NCI-H146 treated with DMSO at 0.1 percent for 48 hours (cell line): Measurements from ENCODE around the gene KLHL42.
"Not testable (repeated sequence)": the region's sequence is repeated elsewhere in the genome, so short reads cannot be mapped to it uniquely, and the experiment has no call there.

Experiments used
- DNase-seq: peaks from one replicate; lab custom pipeline; 2025; ENCODE audit not compliant: unreplicated experiment; lab: John Stamatoyannopoulos, UW

KLHL42 gene

DNA sequence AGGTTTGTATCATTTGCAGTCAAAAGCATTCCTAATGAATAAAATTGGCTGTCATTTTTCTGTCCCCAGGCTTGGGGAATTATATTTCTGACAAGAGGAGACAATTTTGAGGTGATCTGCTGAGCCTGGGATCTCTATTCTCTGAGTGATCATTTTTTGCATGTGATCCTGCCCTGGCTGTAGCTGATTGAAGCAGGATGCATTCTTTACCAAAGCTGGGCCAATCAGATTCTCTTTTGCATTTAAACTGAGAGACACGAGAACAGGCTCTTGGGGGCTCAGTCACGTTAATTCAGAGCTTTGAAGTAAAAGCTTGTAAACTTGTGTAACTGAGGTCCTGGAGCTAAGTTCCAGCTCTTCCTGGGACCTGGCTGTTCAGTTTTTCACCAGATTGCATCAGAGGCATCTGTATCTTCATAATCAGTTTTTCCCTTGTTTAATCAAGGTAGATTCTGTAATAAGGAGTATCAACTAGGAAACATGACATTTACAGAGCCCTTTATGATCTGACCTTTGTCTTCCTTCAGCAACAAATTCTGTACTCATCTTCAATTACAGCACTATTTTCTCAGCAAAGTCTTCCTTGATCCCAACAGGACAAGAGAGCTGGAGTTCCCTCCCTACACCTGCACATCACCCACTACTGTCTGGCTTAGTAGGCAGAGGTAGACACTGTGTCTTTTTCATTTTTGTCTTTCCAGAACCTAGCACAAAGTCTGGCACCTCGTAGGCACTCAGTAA lies 35.0 kb downstream of the KLHL42 start:
- DNase-seq, result no peak

DNA sequence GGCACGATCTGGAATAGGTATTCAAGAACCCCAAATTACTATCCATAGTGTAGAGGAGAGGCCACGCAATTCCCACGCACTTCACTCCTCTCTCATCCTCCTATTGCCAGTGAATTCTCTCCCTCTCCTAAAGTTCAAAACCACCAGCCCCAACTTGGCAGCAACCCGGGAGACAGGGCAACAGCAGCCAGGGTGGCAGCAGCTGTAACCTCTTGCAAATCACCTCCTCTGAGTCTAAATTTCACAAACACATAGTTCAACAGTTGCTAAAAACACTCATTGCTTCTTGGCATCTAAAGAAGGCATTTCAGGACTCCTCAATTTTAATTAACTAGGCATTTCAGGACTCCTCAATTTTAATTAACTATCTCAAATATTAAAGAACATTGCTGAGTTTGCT lies 37.7 kb downstream of the KLHL42 start:
- DNase-seq, result no peak

DNA sequence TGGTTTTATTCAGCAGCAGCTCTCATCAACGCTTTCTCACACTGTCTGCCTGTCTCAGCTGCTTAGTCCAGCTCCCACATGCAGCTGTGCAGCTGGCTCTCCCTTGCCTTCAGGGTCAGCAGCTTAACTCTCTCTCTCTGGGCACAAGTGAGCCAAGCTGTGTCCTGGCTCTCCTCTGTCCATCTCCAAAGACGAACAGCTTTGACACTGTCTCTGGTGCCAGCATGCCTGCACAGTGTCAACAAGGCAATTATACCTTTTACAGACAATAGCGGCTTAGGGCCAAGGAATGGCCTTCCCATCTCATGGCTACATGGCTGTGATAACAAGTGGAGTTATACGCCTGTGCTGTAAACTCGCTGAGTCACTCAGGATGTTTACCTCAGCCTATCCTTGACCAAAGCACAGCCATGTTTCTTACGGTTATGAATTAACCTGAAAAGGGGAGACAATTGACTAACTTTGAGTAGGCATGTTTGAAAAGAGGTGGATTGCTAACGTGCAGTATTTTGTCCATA lies 38.4 kb downstream of the KLHL42 start:
- peak; percentile 87 for DNase-seq

DNA sequence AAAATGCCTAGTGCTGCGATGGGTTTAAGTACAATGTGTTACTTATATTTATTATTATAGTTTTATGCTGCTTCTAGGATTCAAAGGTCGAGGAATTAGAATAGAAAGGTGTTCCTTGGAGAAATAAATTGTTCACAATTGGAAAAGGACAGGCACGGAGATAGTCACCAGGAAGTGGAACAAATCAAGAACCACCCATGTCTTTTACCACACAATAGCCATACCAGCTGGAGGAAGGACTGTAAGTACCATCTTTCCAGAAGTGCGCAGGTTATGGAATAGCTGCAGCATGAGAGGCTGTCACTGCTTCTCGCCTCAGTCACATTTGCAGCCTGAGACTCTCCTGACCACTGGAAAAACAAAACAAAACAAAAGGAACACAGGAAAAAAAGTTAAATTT lies 40.5 kb downstream of the KLHL42 start:
- no peak for DNase-seq

DNA sequence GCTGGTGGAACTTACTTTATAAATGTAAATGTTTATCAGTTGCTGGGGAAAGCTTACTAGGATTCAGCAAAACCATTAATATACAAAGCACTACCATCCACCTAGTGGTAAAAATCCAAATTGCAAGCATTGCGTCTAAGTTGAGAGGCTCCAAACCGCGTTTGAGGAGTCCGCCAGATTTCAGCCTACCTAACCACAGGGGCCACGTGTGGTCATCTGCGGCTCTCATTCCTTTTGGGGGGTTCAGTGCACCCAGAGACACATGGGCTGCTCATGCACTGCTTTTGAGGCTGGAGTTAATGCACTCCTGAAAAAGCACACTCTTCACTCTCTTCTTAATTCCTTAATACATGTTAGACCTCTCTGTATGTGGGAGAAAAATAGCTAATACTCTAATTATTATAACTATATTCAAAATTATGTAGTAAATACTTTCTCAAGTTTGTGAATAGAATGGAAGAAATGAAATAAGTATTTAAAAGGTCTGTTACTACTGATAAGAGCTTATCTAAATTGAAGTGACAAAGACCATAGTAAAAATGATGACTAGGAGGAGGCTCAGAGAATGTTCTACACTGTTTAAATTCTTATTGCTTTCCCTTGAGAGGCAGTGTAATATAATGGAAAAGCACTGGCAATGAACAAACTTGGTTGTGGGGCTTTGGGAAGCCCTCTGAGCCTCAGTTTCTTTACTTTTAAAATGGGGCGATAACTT lies 41.4 kb downstream of the KLHL42 start:
- DNase-seq, result peak; percentile 60

DNA sequence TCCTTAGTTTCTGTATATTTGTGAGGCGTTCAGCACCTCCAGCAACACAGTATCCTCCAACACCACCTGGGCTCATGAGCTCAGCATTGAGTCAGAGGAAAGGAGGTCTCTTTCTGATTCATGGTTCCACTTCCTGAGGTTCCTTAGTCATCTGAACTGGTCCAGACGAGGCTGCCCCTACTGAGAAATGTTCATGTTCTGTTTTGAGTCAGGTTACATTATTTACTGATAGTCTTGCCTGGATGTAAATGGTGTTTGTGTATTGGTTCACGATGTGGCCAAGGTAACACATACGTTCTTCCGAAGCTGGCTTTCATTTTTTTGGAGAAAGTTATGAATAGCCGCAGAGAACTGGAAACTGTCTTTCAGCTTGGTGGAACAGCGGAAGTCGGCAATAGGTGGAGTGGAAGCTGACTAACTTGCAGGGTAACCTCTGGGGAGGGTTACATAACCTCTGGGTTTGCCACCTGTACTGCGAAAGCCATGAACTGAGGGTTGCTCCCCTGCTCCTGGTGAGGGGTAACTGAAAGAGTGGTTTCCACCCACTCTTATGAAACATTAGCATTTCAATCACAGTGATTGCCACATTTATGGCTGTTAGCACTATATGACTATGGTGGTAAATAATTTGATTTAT lies 42.2 kb downstream of the KLHL42 start:
- DNase-seq, result no peak

DNA sequence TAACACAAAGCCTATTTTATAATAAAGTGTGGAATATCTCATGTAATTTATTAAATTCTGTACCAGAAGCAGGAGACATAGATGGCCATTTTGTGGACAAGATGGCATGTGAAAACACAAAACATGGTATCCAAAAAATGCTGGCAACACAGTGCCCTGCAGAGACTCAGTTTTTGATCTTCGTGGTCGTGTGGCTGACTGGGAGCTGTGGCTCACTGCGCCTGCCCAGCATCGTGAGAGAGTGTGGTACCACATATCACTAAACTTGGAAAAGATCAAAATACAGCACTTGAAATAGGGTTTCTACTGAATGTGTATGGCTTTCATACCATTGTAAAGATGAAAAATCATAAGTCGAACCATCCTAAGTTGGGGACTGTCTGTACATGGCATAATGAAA lies 43.0 kb downstream of the KLHL42 start:
- DNase-seq, result no peak

DNA sequence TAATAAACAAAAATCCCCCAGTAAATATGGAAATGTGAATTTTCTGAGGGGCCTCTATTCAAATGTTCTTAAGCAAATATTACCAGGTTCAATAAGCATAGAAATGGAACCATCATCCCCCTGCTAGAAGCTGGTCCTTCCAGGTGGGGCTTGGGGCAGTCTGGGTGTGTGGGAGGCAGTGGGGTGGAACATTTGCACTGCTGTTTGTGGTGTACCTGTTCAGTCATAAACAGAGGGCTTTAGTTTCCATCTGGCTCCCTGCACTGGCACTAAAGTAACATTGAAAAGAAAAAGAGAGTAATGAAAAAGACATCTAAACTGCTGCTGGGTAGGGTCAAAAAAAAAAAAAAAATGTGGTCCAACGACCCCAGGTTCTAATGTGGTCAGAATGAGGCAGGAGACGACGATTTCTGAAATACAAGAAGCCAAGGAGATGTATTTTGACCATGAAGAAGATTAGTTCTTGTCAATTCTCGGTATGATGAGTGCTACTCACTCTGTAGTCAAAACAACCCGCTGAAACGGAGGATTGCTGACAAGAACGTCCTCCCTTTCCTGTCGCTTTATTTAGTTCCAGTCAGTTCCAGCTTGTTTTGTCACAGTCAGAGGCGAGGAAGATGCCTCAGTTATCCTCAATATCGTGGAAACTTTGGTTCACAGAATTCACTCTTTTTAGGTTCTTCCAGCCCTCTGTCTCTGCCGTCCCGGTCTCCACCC lies 44.3 kb downstream of the KLHL42 start:
- no peak for DNase-seq

DNA sequence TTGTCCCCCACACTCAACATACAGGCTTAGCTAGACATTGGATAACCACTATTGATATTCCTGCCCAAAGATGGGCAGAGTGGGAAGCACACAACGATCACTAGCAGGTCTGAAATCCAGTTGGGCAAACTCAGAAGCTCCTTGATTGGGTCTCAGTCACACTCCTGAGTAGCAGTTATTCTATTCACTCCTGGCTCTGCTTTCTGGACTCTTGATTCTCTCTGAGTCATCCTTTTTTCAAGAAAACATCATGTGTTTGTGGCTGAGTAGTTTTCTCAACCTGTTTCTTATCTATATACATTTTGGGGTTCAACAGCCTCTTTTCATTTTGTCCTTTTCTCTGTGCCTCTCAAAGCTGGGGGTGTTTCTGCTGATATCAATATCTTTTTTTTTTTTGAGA lies 46.0 kb downstream of the KLHL42 start:
- DNase-seq, result no peak

DNA sequence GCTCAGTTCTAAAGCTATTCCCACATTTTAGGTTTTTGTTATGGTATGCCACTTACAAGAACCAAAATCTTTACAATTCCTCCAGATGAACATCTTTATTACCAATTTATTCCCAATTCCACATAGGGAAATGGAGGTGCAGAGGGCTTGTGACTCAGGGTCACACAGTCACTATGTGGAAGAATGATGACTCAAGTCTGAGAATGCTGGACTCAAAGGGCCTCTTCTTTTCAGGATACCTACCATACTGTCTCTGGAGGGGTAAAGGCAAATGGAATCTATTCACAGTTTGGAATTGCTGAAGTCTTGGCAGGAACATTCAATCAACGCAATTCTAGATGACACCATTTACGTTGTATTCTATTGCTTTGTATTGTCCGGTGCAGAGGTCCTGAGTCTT lies 48.2 kb downstream of the KLHL42 start:
- DNase-seq, result no peak

DNA sequence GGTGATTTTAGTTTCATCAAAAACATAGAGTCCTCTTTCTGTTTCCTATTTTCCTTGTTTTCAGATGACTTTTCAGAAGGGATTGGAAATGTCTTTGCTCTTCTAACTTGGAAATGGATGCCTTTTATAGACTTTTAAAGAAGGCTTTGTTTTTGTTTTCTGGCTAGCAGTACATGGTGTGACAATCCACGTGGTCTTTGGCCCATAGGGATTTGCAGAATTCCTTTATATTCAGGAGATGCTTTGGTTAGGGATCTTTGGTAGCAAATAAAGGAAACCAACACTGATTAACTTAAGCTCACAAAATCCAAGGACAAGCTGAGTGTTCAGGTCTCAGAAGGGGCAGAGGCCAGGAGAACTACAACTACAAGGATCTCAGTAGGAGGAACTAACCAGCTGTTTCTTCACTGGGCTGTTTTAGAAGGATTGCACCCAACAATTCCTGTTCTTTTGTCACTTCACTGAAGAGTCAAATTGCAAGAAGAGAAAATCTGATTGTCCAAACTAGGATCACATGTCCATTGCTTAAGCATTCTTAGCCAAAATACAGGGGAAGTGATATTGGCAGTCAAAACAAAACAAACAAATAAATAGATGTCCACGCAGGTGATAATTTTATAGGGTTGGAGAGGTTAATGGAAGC lies 58.6 kb downstream of the KLHL42 start:
- DNase-seq, result no peak

DNA sequence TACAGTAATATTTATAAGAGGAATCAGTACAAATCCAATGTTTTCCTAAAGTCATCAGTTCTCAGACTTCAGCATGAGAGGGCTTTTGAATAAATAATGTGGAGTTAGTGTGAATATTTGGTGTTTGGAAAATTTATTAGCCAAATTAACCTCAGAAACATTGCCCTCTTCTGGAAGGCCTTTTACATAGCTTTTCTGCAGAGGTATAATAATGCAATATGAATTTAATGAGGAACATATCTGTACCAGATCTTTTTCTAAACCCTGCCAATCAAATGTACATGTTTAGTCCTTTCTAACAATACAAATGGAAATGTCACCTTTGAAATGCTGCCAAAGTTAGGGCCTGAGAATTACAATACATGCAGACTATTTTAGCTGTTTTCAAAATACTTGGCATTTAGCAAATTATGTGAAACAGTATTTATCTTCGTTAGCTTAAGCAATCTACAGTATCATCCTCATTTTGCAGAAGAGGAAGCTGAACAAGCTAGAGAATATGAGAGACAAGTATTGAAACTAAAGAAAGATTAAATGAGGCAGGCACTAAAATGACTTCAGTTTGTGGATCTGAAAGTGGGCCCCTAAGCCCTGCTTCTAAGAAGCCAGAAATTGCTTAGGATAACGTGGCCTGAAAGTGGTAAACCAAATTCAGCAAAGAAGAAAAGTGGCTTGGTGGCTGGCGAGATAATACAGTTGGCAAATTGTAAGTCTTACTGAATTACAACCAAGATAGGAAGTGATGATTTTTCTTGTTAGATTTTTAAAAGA lies 60.4 kb downstream of the KLHL42 start:
- no peak for DNase-seq

DNA sequence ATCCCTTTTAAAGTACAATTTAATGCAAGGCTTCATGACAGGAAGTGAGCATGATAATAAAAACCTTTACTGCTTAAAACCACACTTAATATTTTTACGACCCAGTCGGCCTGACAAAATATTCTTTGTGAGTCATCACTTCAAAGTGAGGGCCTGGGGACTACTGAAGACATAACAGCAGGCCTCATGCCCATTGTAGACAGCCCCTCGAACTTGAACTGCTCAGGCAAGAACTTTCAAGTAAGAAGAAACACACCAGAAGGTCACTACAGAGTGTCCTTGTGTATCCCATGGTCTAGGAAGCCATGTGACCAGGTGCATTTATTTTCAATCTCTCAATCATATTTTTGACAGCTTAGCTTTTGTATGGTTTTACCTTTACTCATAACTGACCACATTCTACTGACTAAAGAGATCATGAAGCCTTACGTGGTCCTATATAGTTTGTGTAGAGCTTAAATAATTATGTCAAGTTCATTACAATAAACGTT lies 61.4 kb downstream of the KLHL42 start:
- no peak for DNase-seq

DNA sequence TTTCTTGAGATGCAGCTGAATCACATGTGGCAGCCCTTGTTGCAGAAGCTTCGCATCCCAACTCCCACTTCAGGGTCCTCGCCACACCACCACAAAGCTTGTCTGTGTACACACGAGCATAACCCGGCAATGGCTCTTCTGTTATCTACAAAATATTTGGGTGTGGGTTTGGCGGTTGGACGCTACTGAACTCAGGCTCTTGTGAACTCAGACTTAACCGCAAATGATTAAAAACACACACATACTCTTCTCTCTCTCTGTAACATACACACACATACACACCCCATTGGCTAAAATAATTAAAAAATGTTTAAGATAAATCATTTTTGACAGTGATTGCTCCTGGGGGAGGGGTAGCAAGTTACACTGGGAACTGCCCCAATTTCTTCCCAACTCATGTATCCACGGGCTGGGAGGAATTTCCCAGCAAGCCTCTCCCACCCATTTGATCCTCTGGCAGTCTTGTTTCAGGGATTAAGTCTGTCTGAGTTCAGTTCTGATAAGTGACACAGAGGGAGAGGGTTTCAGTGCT lies 63.7 kb downstream of the KLHL42 start:
- no peak for DNase-seq

DNA sequence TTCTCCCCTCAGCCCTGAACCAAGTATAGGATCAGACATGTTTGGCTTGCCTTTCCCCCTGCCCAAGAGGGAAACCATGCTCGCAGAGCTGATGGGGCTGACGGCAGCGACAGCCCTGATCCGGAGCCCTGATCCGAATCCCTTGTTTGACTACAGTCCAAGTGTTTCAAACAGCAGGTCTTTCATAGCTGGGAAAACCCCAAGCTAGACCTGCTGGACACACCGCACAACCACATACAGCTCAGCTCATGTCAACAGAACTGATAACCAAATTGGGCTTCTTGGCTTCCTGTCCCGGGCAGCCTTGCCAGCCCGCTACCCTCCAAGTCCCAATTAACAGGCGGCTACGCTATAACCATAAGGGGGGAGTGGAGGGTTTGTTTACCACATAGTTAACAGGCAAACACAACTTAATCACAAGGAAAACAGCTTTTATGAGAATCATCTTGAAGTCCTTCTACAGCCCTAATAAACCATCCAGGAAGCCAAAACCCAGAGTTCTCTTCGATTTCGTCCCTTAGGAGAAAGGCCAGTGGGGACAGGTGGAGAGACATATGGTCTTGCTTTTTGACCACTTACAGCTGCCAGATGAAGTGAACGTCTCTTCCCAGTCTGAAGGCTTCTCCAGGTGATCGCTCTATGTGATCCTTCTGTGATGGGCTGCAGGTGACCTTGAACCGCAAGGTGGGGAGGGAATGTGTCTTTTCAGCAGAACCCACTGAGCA lies 64.5 kb downstream of the KLHL42 start:
- no peak for DNase-seq

DNA sequence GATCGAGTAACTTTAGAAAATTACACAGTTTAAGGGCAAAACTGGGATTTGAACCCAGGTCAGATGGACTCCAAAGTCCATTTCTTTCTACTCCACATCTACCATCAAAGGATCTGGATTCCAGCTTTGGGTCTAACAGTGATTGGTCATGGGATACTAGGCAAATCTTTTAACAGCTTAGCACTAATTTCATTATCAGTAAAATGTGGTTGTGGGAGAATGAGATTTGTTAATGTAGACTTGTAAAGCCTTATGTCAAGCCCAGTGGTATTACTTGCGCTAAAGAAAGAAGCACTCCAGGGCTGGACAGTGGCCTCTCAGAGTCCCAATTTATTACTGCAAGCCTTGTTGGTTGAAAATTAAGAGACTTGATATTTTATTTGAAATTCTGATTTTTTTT lies 65.2 kb downstream of the KLHL42 start:
- no peak for DNase-seq

DNA sequence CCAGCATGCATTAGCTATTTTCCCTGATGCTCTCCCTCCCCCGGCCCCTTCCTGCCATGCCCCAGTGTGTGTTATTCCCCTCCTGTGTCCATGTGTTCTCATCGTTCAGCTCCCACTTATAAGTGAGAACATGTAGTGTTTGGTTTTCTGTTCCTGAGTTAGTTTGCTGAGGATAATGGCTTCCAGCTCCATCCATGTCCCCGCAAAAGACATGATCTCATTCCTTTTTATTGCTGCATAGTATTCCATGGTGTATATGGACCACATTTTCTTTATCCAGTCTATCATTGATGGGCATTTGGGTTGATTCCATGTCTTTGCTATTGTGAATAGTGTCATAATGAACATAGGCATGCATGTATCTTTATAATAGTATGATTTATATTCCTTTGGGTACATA lies 65.7 kb downstream of the KLHL42 start:
- DNase-seq, result not testable (repeated sequence)

DNA sequence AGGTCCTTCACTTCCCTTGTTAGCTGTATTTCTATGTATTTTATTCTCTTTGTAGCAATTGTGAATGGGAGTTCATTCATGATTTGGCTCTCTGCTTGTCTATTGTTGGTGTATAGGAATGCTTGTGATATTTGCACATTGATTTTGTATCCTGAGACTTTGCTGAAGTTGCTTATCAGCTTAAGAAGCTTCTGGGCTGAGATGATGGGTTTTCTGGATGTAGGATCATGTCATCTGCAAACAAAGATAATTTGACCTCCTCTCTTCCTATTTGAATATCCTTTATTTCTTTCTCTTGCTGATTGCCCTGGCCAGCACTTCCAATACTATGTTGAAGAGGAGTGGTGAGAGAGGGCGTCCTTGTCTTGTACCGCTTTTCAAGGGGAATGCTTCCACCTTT lies 67.3 kb downstream of the KLHL42 start:
- DNase-seq, result not testable (repeated sequence)

DNA sequence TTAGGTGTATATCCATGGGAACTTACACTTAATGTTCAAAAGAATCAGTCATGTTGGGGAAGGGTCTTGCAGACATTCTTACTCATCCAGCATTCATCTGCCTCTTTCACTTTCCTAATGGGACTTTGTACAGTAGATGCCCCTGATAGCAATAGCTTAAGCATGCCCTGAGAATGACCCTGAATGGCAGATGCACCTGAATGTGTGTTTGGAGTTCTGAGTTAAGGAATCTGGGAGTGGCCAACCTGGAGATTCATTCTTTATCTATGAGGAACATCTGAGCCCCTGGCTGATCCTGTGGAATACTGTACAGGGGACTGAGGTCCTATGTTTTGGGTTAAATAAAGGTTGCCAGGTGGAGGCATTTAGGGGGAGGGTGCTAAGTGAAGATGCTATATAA lies 71.3 kb downstream of the KLHL42 start:
- no peak for DNase-seq
